Activated CD4-positive, alpha-beta T cell treated with anti-CD3 and anti-CD28 coated beads for 24 hours (primary cell): ENCODE results near the gene PRSS33.
A peak's percentile ranks its signal among the peaks of the same experiment; 100 is the strongest.

ENCODE experiments used
- DNase-seq, 2 donors: peaks; one replicate each; pipeline ENCODE4 v3.0.0-alpha.2; 2020; ENCODE audit warnings: low read depth in 2 of 2

PRSS33 gene

GRCh38 chr16:2820836-2821486 is 33.6 kb upstream of the PRSS33 start:
- no peak for DNase-seq

- DNase-seq, result no peak
Observed at GRCh38 chr16:2819939-2820835, 32.8 kb upstream of the PRSS33 start.

GRCh38 chr16:2819179-2819938 is 32.0 kb upstream of the PRSS33 start:
- DNase-seq, result no peak

- DNase-seq, result no peak
Observed at GRCh38 chr16:2818272-2818876, 31.0 kb upstream of the PRSS33 start.

GRCh38 chr16:2817340-2818271 is 30.2 kb upstream of the PRSS33 start:
- no peak for DNase-seq

- DNase-seq, result peak; percentile 18 to 23
Observed at GRCh38 chr16:2816751-2817339, 29.5 kb upstream of the PRSS33 start, which contains the start of gene PRSS21. PRSS21 (plus strand) TSS chr16:2817237; CDS start chr16:2817269, 32 bp downstream.

- no peak for DNase-seq
Observed at GRCh38 chr16:2815299-2815771, 28.0 kb upstream of the PRSS33 start.

GRCh38 chr16:2814551-2815298 is 27.4 kb upstream of the PRSS33 start:
- no peak for DNase-seq

GRCh38 chr16:2813771-2814221 is 26.4 kb upstream of the PRSS33 start:
- DNase-seq, result no peak

GRCh38 chr16:2811703-2812471 is 24.5 kb upstream of the PRSS33 start:
- DNase-seq, result no peak

GRCh38 chr16:2810651-2811050 is 23.3 kb upstream of the PRSS33 start:
- DNase-seq, result no peak

- no peak for DNase-seq
Observed at GRCh38 chr16:2809149-2809760, 21.9 kb upstream of the PRSS33 start.

- no peak for DNase-seq
Observed at GRCh38 chr16:2808181-2808580, 20.8 kb upstream of the PRSS33 start.

GRCh38 chr16:2806286-2806685 is 18.9 kb upstream of the PRSS33 start:
- DNase-seq, result no peak

GRCh38 chr16:2804728-2805127 is 17.4 kb upstream of the PRSS33 start:
- DNase-seq, result no peak

GRCh38 chr16:2803545-2804195 is 16.3 kb upstream of the PRSS33 start:
- DNase-seq, result no peak

GRCh38 chr16:2799859-2800226 is 12.5 kb upstream of the PRSS33 start:
- DNase-seq, result no peak
